Heart left ventricle (tissue), 13 donors: ENCODE measurements around the gene TRIM17.

Source experiments
- CTCF ChIP-seq, 12 donors: fragments of 200-600 bp; sonication (generic) in 4 of 12; IDR thresholded peaks; one replicate each; pipeline versions ENCODE4 v1.5.0 to v1.8.0; 2018 to 2022; ENCODE audit warnings: antibody characterized with exemption in 12 of 12, mild to moderate bottlenecking in 5 of 12
- POLR2A ChIP-seq, 2 donors: fragments of 450-650 bp; IDR thresholded peaks; one replicate each; pipeline ENCODE4 v1.6.1; 2017; ENCODE audit warnings: antibody characterized with exemption in 2 of 2, mild to moderate bottlenecking in 2 of 2, moderate library complexity in 2 of 2
- donor health status: ischemic (EF 13 %, LVEDD 7.1; RV severe dilation, severe dysfunction).
- donor health status: DM: no; HTN: yes; CAD: no.
- donor health status: DM: no; HTN: no; CAD: no.
- donor health status: ischemic (EF 25% LVEDD 6.9; RV normal size, moderate dysfunction).
- donor health status: ischemic (EF 25% LVEDD 5.7; RV mildly dilated, moderate dysfunction).
- donor health status: ischemic (EF 35%, LVEDD 5.7; RV mildly dilated, moderate dysfunction).
- donor health status: nonischemic (EF 11% LVEDD 7.7; RV severe dilation, severe dysfunction).
- donor health status: DM: yes; HTN: yes; CAD: no.
- donor health status: PGD.
- donor health status: ischemic (EF 29% LVEDD 5.4; RV normal size, mild dysfunction).
- donor health status: nonischemic (EF 23%, LVEDD 6.1; RV moderate dilation, normal function).

GRCh38 chr1:228360533-228361313 lies 55.9 kb downstream of the TRIM17 start:
- TF ChIP-seq CTCF (IDR thresholded peaks at IDR 0.05) (no peak), POLR2A (IDR thresholded peaks at IDR 0.05) (no peak)
